HG02678 (cell line): Measurements from ENCODE around the gene FST.

Experiments used
- ATAC-seq: cut with Tn5 transposase; IDR thresholded peaks from one replicate; pipeline ENCODE4 v1.9.1; 2021; ENCODE audit warnings: mild to moderate bottlenecking, moderate library complexity; ENCODE audit not compliant: unreplicated experiment

Gene FST, protein sequence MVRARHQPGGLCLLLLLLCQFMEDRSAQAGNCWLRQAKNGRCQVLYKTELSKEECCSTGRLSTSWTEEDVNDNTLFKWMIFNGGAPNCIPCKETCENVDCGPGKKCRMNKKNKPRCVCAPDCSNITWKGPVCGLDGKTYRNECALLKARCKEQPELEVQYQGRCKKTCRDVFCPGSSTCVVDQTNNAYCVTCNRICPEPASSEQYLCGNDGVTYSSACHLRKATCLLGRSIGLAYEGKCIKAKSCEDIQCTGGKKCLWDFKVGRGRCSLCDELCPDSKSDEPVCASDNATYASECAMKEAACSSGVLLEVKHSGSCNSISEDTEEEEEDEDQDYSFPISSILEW

DNA sequence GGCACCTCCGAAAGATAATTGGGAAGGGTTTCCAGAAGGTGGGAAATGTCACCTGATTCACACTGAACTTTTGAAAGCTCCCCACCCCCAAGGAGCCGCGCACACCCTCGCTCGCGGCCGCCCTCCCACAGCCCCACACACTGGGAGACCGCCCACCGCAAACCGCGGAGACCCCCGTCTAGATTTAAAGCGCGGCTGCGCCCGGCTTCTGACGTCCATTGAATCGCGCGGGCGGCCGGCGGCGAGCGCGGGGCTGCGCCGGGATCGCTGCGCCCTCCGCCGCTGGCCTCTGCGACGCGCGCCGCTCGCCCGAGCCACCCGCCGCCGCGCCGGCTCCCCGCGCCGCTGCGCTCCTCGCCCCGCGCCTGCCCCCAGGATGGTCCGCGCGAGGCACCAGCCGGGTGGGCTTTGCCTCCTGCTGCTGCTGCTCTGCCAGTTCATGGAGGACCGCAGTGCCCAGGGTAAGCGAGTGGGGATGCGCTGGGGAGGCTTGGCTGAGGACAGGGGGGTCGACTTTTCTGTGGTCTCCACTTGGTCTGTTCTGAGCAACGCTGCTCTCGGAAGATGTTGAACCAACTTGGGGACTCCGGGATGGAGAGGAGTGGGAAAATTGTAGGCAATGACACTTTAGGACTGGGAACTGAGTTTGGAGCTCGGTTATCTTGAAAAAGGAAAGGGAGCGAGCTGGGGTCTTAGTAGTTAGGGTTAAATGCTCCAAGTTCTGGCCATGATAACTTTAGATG, at the start of gene FST:
TSS of gene FST (plus strand) at position 214 of the 743 bp plus-strand sequence. CDS start at position 377, 163 bp downstream.
- ATAC-seq: no peak

DNA sequence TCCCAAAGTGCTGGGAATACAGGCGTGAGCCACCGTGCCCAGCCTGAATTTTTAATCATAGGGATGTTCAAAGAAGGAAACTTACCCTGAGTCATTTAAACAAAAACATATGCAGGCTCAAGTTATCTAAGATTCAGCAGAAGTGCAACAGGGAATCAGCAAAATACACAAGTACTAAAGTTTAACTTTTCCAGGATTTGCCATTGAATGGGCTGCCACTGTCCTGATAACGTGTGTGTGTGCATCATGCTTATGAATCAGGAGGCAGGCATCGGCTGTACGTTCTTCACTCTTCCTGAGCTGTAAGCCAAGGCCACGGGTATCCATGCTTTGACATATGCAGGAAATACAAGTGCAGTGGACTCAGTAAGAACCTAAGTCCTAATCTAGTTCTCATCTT, 48.8 kb upstream of the FST start:
- no peak for ATAC-seq

GRCh38 chr5:53433026-53433425, 47.4 kb upstream of the FST start:
- no peak for ATAC-seq

DNA sequence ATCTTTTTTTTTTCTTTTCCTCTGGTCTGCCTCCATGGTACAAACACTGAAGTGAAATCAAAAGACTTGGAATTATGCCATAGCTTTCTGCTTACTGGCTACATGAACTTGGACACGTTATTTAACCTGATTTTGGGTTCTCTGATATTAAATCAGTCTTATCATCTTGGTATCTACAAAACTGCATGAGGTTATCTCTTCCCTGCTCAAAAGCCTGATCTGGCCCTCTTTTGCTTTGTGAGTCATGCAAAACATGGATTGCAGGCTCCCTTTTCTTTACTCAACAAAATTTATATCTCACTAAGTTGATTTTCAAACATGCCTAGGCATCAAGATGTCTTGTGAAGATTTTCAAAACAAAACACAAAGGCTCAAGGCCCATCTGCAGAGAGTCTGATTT, 45.9 kb upstream of the FST start:
- no peak for ATAC-seq

- ATAC-seq: no peak
Observed at GRCh38 chr5:53436480-53437191, 43.8 kb upstream of the FST start.

DNA sequence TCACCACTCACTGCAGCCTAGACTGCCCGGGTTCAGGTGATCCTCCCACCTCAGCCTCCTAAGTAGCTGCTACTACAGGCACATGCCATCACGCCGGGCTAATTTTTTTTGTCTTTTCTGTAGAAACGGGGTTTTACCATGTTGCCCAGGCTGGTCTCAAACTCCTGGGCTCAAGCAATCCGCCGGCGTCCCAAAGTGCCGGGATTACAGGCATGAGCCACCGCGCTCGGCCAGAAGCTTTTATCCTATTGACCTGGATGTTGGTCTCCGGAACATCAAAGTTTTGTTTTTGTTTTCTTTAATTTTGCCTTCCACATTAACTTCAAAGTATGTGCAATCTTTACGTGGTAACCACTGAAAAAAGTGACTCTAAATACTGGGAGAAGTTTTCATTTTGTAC, 42.4 kb upstream of the FST start:
- ATAC-seq: no peak

DNA sequence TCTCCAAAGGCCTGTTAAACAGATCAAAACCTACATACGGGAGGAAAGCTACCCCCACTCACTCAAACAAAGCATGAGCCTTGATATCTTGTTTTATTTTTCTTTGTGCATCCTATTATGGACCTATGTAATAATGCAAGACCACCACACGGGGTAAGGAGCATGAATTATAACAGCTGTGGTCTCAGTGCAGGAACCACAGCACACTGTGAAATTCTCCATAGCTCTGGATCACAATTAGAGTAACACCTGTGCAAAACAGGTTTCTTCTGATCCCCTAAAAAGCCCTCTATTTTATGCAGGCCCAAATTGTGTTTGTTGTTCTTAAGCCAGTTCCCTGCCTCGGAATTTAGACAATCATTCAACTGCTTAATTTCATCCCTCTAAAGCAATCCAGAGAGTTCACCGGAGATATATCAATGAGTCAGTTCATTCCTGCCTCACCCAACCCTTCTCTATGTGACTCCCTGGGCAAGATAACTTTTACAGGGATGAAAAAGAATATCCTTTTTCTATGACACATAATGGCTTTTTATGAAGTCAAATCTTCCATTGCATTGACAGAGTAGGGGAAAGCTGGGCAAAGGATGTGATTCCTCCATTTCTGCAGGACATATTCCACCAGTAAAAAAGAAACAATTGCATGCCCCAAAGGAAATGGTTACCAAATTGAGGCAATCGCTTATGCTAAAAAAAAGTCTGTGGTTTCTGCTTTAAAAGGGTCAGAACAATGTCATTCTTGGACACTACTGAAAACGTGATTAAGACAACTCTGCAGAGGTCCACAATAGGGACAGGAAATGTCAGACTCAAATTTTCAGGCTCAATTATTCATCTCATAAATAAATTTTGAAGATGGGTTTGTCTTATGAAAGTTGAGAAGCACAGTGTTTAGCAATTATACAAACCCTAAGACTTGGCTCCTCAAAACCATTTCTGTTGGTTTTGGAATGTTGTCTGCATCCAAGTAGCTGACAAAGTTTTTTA, 41.6 kb upstream of the FST start:
- no peak for ATAC-seq

- no peak for ATAC-seq
Observed at GRCh38 chr5:53442961-53443360, 37.5 kb upstream of the FST start.

- ATAC-seq: no peak
Observed at GRCh38 chr5:53445569-53445968, 34.9 kb upstream of the FST start.

DNA sequence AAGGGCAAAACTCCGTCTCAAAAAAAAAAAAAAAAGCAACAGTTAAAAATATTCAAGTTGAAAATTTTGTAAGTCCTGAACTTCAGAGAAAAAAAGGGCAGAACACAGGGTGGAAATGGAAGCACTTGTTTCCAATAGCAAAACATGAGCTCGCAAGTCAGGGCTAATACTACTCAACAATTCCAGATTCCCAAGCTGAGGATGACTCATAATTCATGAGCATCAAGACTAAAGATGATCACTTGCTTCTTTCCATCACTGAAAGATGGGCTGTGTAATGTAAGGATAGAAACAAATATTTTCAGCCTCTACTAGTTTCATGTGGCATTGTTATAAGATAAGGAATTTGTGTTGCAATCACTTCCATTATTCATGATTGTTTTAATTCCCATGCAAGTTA, 33.5 kb upstream of the FST start:
- ATAC-seq: no peak

GRCh38 chr5:53448851-53449250, 31.6 kb upstream of the FST start:
- no peak for ATAC-seq

DNA sequence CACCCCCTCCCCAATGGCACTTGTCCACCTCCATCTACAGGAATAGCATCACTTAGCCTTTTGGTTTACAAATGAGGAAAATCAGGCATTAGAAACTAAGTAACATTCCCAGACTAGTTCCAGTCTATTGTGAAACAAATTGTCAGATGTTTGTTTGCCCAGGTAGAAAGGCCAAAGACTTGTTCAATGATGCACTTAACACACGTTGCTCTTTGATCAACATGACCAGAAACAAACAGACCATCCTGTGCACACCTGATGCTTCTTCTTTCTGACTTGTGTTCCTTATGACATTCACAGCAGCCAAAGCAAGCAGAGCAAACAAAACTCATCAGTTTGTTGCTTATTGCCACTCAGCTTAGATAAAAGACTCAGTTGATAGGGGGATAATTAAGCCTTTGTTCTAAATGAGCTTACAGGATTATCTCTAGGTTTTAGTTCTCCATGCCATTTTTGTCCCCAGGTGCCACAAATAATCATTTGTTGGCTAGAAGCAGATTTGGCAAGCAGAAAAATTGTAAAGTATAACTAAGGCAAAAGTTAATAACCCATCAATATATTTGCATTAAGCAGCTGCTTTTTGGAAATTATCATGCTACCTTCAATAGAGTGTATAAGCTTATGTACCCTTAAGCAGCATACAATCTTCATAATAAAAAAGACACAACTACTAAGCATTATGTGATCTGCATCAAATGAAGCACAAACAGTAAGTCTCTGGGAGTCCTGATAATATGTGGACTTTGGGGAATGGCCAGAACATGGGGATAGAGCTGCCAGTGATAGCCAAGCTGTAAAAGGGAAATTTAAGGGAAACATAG, 26.3 kb upstream of the FST start:
- no peak for ATAC-seq

GRCh38 chr5:53454719-53455000, 25.8 kb upstream of the FST start:
- no peak for ATAC-seq

- no peak for ATAC-seq
Observed at GRCh38 chr5:53456366-53456765, 24.1 kb upstream of the FST start.

- no peak for ATAC-seq
Observed at GRCh38 chr5:53463909-53464621, 16.4 kb upstream of the FST start.

DNA sequence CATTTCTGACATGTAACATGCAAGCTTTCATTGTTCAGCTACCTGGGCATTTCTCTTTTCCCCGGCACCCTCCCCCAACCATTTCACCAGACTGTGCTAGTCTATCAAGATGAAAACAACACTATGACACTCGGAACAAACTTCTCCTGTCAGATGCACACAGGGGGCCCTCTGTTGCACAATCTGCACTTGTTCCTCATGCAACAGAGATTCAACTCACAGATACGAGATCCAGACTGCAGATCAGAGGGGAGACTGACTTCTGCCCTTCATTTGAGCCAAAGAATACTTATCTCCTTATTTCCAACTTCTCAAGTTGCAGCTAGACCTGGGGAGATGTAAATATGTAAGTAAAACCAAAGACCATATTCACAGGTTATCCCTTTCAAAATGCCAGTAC, 15.7 kb upstream of the FST start:
- ATAC-seq: no peak

DNA sequence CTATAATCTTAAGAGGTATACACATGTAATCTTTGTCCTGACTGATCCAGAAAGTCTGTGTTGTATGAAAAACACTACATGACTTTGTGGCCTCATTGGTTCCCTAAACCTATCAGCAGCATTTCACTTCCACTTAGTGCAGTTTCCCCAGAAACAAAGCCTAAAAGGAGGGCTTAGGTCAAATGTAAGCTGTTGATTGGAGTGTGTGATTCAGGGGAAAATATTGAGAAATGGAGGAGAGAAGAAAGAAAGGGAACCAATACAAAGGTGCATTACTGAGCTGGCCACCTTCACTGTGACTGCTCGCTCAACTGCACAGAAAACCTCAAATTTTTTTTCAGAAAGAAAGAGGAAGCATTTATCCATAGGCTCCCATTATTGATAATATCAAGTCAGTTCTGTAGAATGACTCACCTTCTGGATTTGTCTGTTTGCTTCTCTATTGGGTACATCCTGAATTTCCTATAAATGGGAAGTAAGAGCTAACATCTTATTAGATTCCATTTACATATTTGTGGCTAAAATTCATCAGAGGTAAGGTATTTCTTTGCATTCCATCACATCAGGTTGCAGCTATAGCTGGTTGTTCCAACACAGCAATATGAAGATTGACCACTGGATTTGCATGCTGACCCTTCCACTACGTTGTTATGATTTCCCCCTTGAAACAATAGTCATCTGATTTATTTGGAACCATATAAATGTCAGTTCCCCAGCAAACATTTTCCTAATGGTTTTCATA, 10.3 kb upstream of the FST start:
- ATAC-seq: no peak

GRCh38 chr5:53472279-53472678, 8.2 kb upstream of the FST start:
- ATAC-seq: no peak
